NCI-H2107 treated with DMSO at 0.1 percent for 48 hours (cell line): ENCODE measurements around the gene UBASH3B.

Experiments
- DNase-seq: peaks from one replicate; lab custom pipeline; 2025; ENCODE audit not compliant: unreplicated experiment; lab: John Stamatoyannopoulos, UW

Gene UBASH3B

DNA sequence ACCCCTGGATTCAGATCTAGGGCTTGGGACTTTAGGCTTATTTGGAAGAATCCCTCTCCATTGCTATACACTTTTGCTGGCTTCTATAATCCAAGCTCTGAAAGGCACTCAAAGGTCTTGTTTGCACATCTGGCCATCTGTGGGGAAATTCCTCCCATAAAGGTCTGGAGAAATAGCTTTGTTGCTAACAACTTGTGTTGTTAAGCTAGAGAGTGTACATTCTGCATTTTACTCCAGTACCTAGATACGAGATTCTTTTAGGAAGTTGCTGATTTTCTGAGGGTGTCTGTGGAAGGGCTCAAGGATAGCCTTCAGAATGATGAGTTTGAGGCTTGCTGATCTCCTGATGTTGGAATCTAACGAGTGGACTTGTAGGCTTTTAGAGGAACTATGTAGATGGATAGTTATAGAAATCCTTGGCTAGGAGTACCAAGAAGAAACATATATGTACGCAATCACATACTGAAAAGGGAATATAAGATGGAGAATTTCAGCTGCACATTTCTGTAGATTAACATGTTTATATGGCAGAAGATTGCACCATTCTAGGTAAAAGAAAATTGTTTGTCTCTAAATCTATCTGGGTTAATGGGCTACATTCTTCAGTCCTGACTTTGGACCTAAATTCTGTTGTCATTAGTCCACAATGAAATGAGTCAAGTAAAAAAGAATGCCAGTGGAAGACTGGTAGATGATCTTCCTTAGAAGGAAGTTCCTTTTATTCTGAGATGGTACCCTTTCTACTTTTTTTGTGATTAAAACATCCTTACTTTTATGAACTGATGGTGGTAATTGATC, 51.0 kb downstream of the UBASH3B start:
- DNase-seq: no peak

DNA sequence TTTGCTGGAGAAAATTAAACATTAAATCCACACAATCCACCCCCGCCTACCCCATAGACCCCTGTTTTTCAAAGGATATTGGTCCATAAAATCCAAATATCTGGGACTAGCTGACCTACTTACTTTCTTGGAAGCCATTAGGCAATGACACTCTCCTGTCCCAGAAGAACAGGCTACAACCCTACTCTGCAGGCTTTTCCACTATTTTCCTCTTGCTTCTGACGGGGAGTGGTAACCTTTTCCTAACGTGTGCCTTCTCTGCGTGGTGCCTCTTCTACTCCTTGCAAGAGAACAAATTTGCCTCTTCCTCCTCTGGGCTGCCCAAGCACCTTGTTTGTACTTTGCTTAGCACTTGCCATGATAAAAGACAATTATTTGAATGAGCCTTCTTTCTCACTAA, 51.6 kb downstream of the UBASH3B start:
- no peak for DNase-seq

DNA sequence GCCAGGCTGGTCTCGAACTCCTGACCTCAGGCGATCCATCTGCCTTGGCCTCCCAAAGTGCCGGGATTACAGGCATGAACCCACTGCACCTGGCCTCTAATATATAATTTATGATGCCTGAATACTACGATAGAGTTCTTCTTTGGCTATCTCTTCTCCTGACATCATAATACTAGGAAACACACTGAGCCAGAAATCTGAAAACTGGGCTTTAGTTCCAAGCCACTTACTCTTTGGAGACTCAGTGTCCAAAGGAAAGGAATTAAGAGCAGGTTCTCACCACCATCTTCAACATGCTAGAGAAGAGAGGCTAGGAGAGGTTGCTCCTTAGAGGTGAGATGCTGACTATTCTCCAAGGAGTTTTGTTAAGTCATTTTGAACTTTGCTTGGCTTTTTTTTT, 52.4 kb downstream of the UBASH3B start:
- no peak for DNase-seq

DNA sequence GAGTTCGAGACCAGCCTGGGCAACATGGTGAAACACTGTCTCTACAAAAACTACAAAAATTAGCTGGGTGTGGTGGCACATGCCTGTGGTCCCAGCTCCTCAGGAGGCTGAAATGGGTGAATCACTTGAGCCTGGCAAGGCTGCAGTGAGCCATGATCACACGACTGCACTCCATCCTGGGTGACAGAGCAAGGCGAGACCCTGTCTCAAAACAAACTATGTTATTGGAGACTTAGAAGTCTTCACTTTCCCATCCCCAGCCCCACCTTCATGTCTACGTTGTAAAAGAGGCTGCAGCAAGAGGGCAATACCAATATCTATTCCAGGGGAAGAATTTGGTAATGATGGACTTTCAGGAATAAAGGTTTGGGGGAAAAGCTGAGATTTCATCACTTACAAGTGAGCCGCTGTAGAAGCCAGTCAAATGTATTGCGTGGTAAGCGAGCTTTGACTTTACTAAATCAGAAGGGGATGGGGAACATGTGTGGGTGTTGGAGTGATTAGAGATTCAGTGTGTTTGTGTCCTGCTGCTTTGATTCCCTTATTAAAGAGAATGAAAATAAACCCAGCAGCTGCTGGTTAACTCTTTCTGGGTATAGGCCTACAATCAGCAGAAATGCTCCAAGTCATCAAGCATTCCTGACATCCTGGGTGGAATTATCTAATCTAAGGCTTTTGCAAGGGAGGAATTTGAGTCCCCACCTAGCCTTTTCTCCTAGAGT, 53.7 kb downstream of the UBASH3B start:
- DNase-seq: no peak

DNA sequence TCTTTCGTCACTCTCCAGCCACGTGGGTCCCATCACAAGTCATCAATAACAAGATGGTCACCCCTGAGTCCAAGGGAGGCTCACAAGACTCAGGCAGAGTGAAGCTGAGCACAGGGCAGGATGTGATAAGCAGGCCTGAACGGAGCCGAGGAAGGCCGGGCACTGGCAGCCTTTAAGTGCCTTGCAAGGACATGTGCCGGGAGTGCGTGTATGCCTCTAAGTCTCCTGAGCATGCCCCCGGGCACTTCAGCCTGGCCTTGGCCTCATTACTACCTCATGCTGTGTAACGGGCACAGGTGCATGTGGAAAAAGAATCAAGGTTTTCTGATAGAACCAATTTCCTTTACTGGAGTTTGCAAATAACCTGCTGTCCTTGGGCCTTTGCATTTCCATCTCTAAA, 55.8 kb downstream of the UBASH3B start:
- no peak for DNase-seq

DNA sequence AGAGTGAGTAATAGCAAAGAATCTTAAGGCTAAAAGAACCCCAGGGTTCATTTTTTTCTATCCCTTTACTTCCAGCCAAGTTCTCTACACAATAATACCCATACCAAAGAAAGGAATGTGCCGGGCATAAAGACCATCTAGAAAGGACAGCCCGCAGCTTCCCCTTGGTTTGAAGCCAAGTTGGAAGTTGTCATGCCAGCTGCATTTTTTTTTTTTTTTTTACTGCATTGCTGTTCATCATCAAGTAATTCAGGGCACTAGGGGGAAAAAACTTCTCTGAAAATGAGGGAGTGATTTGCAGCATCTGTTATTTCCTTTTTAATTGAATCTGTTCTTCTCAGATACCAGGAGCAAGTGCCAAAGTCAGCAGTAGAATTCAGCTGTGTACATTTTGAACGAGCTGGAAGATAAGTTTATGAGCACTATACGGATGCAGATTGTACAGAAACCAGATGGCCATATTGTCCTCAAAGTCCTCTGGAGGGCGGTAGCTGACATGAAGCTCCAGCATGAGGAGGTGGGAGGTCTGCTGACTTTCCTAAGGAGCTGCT, 56.4 kb downstream of the UBASH3B start:
- no peak for DNase-seq

DNA sequence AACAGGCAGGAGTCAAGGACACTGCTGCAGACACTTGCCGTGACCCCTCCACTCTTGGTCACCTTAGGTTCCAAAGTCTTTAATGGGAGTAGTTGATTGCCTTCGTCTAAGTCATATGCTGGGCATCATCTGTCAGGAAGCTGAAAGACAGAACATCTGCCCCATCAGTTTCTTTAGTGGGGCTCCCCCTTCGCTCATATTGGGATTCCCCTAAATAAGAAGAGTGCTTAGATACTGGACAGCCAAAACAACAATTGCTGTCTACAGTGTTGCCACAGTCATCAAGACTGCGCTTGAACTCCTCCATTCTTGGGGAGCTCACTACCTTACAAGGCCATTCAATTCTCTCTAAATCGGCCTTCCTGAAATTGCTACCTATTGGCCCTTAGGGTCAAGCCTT, 58.5 kb downstream of the UBASH3B start:
- DNase-seq: no peak

DNA sequence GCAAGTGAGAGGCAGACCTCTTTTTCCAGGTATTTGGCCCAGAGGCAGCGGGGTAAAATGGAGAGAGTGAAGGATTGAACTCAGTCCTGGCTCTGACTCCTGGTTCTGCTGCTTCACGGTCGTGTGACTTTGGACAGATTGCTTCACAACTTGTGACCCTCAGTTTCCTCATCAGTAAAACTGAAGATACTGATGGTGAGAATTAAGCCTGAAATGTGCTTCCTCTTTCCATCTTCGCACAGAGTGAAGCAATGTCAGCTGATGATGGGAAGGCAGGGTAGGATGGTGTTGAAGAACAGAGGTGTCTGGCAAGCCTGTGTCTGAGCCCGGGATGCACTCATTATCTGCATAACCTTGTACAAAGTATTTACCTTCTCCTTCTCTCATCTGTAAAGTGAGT, 59.0 kb downstream of the UBASH3B start:
- no peak for DNase-seq

DNA sequence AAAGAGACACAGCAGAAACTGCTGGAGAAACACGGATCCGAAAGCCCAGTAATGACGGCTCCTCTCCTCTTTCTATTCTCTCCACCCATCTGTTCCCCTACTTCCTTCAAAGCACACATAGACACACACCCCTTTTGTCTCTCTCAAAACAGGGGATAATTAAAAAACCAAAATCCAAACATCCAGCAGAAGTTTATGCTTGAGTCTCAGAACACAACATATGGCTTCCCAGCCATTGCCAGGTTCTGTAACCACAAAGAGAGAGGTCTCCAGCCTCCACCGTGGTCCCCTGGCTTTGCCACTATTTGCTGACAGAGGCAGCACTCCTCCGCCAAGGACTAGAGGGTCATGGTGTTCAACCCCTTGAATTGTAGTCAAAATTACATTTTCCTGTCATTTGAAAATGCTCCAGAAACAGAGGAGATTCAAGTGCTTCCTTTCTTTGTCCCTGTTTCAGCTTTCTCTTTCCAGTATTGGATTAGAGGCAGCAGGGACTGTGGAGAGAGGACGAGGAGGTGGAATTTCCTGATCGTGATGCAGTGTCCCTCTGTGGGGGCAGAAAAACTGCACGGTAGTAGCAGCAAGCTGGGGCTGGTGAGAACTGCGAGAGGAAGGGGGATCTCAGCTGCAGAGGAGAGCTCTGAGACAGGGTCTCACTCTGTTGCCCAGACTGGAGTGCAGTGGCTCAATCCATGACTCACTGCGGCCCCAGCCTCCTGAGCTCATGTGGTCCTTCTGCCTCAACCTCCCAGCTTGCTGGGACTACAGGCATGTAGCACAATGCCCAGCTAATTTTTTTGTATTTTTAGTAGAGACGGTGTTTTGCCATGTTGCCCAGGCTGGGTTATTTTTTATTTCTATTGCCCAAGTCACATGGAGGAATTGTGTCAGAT, 60.3 kb downstream of the UBASH3B start:
- DNase-seq: no peak

DNA sequence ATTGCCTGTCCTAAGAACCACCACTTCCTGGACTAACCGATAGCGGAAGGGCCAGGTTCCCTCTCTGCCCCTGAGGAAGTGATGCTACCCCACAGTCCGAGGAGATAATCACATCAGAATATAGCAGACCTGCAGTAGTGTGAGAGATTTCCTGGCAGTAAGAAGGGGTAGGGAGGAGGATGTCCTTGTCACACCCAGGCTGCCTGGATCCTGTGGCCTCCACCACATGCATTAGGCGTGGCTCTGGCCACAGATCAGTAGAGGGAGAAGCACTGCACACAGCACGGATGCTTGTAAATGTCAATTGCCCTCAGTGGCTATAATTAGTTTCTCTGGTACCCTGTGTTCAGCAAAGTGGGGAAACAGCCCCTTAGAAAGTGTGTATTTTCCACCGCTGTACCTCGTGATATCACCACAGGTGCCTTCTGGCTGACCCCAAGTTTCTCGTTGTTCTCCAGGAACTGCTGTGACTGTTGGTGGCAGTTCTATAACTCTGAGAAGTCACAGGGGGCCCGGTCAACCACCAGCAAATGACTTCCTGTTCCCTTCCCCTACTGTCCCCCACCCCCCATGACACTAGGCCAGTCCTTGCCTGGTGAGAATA, 61.8 kb downstream of the UBASH3B start:
- DNase-seq: no peak

DNA sequence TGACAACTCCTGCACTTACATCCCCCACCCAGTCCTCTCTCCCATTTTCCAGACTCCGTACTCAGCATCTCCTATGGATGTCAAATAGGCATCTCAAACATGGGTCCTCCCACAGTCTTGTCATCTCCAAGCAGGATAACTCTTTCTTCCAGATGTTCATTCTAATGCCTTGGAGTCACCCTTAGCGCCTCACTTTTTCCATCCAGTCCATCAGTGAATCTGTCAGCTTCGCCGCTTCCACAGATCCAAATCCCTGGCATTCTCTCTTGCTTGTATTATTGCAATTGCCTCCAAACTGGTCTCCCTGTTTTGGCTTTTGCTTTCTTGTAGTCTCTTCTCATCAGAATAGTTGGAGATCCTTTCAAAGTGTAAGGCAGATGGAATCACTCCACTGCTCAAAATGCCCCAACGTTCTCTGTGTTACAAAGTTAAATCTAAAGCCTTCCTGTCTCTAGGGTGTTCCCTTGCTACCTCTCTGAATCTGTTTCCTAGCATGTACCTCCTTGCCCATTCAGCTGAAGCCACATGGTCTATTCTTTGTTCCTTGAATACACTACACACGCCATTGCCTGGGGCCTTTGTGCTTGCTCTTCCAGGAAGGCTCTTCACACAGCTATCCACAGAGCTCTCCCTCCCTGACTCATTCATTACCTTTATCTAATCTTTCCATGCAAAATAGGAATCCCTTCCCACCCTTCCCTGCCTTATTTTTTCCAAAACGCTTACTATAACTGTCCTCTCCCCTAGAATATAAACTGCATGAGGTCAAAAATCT, 64.8 kb downstream of the UBASH3B start:
- no peak for DNase-seq

DNA sequence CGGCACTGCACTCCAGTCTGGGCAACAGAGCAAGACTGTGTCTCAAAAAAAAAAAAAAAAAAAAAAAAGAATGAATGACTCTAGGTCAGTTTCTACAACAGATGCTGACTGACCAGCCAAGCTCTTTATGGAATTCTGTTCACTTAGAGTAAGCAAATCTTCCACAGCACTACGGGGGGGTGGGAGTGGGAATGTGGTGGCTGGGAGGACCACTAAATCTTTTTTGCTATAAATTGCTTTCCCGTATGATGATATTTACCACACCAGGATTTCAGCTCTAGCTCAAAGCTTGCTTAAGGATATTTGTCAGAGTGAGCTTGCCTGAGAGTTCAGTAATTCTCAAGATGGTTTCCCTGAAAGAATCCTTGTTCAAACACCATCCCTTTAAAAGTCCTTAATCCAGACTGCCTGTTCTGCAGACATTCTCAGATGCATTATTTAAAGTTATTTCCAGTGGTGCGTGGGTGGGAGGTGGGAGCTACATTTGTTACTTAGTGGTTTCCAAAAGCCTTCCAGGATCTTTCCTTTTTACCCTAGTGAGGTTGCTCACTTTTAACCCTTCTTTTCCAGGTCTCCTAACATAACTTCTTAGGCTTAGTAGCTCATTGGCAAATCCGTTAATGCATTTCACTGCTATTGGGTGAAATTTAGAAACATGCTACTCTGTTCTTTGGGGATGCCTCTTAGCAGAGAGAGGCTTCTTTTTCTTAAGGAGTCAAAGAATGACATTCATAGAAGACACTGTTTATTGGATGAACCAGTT, 65.9 kb downstream of the UBASH3B start:
- DNase-seq: no peak

DNA sequence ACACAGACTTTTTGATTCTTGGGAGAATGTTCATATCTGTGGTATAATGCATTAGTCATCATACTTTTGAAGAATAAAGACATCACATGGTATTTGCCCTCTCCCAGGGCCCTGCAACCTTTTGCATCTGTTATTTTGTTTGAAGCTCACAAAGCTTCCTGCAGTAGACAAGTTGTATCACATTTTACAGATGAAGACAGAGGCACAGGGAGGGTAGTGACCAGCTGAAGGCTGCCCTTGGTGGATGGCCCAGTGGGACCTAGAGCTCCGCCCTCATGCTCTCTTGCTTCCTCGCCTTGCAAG, 66.4 kb downstream of the UBASH3B start:
- no peak for DNase-seq

DNA sequence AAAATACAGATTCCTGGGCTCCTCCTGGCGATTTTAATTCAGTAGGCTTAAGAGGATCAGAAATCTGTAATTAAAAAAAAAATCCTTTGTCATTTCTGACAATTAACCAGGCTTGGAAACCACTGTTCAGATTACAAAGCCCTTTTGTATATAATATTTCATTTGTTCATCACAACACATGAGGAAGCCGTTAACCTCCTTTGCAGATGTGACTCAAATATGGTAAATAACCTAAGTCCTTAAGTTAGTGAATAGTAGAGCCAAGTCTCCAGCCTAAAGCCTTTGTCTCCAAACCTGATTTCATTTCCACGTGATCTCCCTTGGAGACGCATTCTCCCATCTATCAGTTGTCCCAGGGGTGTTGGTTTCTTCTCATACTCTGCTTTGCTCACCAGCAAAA, 67.6 kb downstream of the UBASH3B start:
- no peak for DNase-seq

DNA sequence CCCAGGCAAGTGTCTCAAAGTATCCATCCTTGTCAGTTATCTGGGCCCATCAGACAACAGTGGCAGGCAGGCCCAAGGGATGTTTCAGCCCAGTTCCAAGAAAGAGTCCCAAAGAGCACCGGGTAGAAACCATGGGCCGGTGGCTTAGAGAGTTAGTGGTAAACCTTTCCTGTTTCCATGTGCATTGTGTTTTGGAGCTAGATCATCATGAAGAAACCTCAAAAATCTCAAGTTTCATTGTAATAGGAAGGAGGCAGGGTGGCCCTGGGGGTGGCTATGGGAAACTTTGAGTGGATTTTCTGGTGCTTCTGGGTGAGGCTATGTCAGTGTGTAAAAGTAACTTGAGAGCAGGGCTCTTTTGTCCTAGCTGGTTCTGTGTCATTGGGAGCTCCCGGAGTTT, 68.1 kb downstream of the UBASH3B start:
- DNase-seq: no peak

DNA sequence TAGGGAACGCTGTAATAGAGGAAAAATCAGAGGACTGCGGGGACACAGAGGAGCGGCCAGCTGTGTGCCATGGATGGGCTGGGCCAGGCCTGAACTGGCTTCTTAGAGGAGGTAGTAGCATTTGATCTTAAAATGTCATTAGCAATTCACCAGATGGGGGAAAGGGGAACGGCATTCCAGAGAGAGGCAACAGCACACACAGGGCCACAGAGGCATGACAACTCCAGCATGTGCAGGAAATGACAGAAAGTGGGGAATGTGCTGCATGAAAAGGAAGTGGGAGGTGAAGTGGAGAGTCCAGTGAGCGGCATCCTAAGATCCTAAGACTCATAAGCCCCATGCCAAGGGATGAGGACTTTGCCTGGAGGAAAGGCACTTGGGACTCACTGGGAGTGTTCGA, 69.0 kb downstream of the UBASH3B start:
- no peak for DNase-seq

DNA sequence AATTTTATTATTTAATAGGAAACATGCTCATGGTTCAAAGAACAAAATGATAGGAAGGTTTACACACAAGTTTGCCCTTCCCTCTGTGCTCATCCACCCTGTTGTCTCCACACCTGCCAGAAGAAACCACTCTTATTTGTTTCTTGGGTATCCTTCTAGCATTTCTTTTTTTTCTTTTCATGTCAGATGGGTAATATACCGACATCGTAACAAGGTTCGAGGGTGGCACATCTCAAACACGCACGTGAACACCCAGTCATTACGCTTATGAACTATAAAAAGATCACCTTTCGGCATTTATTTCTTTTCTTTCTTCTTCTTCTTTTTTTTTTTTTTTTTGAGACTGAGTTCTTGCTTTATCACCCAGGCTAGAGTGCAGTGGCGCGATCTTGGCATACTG, 70.5 kb downstream of the UBASH3B start:
- no peak for DNase-seq

DNA sequence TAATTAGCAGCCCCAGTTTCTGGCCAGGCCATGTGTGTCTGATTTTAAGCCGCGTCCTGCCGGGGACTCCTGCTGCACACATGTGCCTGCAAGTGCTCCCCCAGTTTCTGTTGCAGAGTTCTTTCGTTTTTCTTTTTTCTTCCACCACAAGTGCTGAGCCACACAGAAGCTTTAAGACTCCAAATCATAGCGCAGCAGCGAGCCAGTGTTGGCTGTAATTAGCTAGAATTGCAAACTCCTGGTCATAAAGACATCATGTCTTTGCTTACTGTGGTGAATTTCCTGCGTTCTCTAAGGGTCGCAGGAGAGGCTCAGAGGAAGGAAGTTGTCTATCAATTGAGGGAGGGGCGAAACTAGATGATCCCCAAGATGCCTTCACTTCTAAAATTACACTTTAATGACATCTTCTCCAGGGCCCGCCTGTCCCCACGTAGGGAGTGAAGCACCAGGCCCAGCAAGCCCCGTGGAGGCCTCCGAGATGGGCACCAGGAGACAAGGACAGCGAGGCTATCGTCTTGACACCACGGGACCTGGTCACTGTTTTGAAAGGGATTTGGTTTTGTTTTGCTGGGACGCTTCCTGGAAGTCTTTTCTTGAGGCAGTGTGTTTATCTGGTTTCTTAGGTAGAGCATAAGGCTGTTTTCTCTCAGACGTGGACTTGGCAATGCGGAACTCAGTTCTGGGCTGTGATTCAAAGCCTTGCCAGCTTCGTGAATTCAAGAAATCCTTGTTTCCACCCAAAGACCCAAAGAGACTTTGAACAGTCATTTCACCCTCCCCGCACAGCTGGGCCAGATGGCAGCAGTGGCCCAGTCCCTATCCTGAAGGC, 71.8 kb downstream of the UBASH3B start:
- no peak for DNase-seq

DNA sequence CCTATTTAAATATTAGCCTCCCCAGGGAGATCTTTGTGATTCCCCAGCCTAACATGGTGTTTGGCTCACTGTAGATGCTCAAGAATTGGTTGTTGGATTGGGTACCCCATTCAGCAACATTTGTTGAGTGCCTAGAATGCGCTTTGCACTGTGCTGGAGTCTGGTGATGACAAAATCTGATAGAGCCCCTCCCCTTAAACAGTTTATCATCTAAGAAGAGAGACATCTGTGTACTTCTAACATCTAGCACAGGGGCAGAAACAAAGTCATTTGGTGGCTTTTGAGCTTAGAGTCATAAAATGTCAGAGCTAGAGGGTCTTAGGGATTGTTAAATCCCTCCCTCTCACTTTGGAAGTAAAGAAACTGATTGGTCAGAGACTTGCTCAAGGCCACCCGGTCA, 73.0 kb downstream of the UBASH3B start:
- no peak for DNase-seq
